Suprapubic skin (tissue), 3 donors: ENCODE measurements around the gene RYK.

Experiments
- CTCF ChIP-seq, 2 donors: fragments of 200-600 bp in 1 of 2; fragments of 450-650 bp in 1 of 2; sonication (generic) in 1 of 2; IDR thresholded peaks; one replicate each; pipeline ENCODE4 v1.5.1; 2016 to 2019; ENCODE audit warnings: antibody characterized with exemption in 2 of 2, mild to moderate bottlenecking in 1 of 2, moderate library complexity in 1 of 2
- POLR2AphosphoS5 ChIP-seq, 3 donors: sonication (generic); formaldehyde crosslinking; IDR thresholded peaks; one replicate each; pipeline ENCODE4 v1.6.1; 2017; ENCODE audit warnings: antibody characterized with exemption in 3 of 3

DNA sequence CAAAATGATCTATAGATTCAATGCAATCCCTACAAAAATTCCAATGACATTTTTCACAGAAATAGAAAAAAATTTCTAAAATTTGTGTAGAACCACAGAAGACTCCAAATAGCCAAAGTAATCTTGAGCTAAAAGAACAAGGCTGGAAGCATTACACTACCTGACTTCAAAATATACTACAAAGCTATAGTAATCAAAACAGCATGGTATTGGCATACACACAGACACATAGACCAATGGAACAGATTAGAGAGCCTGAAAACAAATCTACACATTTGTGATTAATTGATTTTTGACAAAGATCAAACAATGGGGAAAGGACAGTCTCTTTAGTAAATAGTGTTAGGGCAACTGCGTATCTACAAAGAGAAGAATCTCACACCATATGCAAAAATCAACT is 45.3 kb upstream of the RYK start:
- TF ChIP-seq CTCF (IDR thresholded peaks at IDR 0.05) (no peak), POLR2AphosphoS5 (IDR thresholded peaks at IDR 0.05) (no peak)
